ENCODE data around the gene LAMA4.

Gene LAMA4

GRCh38 chr6:112081569-112081968 lies 172.8 kb downstream of the LAMA4 start:
- DNase-seq (ENCODE audit: low read depth), result no peak

GRCh38 chr6:112066606-112067005 lies 187.8 kb downstream of the LAMA4 start:
- DNase-seq (ENCODE audit: low read depth), result no peak

- no peak for DNase-seq (ENCODE audit: low read depth)
Measured at GRCh38 chr6:112065426-112065986, 188.9 kb downstream of the LAMA4 start.

GRCh38 chr6:112062966-112063365 lies 191.4 kb downstream of the LAMA4 start:
- no peak for DNase-seq (ENCODE audit: low read depth)

GRCh38 chr6:112061605-112062004 lies 192.8 kb downstream of the LAMA4 start:
- DNase-seq (ENCODE audit: low read depth), result no peak
